HepG2 (cell line): ENCODE results near the gene FMNL2. TPM values are rescaled to one million over a fixed set of nuclear protein-coding genes. Genes with fewer than 3 reads are reported as not detected.

Experiments used
- BHLHE40 ChIP-seq: IDR thresholded peaks from 2 replicates; pipeline ENCODE4 v1.6.1; 2011; ENCODE audit warnings: low read length, improper control_type of control experiment
- CBX2 ChIP-seq, 2 experiments: fragments of 200-600 bp in 1 of 2; sonication (generic); formaldehyde crosslinking in 1 of 2; IDR thresholded peaks; 2 replicates each; pipeline versions ENCODE4 v1.7.0 to v1.8.1; 2018 to 2022; ENCODE audit warnings: low read depth in 2 of 2, low read length in 1 of 2, mild to moderate bottlenecking in 1 of 2, missing genetic modification reagents in 1 of 2
- CEBPG ChIP-seq: IDR thresholded peaks from 2 replicates; pipeline ENCODE4 v1.6.1; 2016
- CREM ChIP-seq, 2 experiments: sonication (generic) in 1 of 2; formaldehyde crosslinking in 1 of 2; IDR thresholded peaks; 2 replicates each; pipeline versions ENCODE4 v1.4.0 to v1.6.1; 2016 to 2020; ENCODE audit warnings: antibody characterized with exemption in 1 of 2, mild to moderate bottlenecking in 1 of 2, missing genetic modification reagents in 1 of 2
- EP300 ChIP-seq, 3 experiments: sonication (generic) in 1 of 3; formaldehyde crosslinking in 1 of 3; IDR thresholded peaks; 2 replicates each; pipeline versions ENCODE4 v1.5.1 to v1.6.1; 2011 to 2020; ENCODE audit warnings: low read depth in 2 of 3, low read length in 2 of 3, borderline replicate concordance in 1 of 3, improper control_type of control experiment in 1 of 3, mild to moderate bottlenecking in 1 of 3, missing genetic modification reagents in 1 of 3, moderate library complexity in 1 of 3
- FOXK2 ChIP-seq: fragments of 450-650 bp; IDR thresholded peaks from 2 replicates; pipeline ENCODE4 v1.6.1; 2016
- IRX3 ChIP-seq: sonication (generic); formaldehyde crosslinking; IDR thresholded peaks from 2 replicates; pipeline ENCODE4 v1.8.1; 2023; ENCODE audit warnings: mild to moderate bottlenecking, low read depth, missing genetic modification reagents, borderline replicate concordance
- MIER2 ChIP-seq: IDR thresholded peaks from 2 replicates; pipeline ENCODE4 v1.6.1; 2016; ENCODE audit warnings: missing biosample characterization, missing genetic modification reagents
- NCOR1 ChIP-seq: fragments of 200-600 bp; sonication (generic); IDR thresholded peaks from 2 replicates; pipeline ENCODE4 v1.7.0; 2017; ENCODE audit warnings: antibody characterized with exemption, low read length, borderline replicate concordance
- PHF20 ChIP-seq: sonication (generic); formaldehyde crosslinking; IDR thresholded peaks from 2 replicates; pipeline ENCODE4 v1.5.0; 2020; ENCODE audit warnings: mild to moderate bottlenecking, missing genetic modification reagents
- SIN3A ChIP-seq: IDR thresholded peaks from 2 replicates; pipeline ENCODE4 v1.6.1; 2011; ENCODE audit warnings: low read depth, mild to moderate bottlenecking, control low read depth, low read length, borderline replicate concordance
- SNAPC2 ChIP-seq: sonication (generic); formaldehyde crosslinking; IDR thresholded peaks from 2 replicates; pipeline ENCODE4 v1.8.1; 2022; ENCODE audit warnings: mild to moderate bottlenecking, missing genetic modification reagents
- YEATS2 ChIP-seq: sonication (generic); formaldehyde crosslinking; IDR thresholded peaks from 2 replicates; pipeline ENCODE4 v1.4.0; 2020; ENCODE audit warnings: missing genetic modification reagents, borderline replicate concordance
- ZFAT ChIP-seq: sonication (generic); formaldehyde crosslinking; conservative IDR thresholded peaks from 2 replicates; pipeline ENCODE4 v1.8.1; 2023; ENCODE audit warnings: missing genetic modification reagents, inconsistent platforms
- ZKSCAN8 ChIP-seq: IDR thresholded peaks from 2 replicates; pipeline ENCODE4 v1.6.1; 2016; ENCODE audit warnings: borderline replicate concordance, missing genetic modification reagents, missing compliant biosample characterization
- ZNF10 ChIP-seq: sonication (generic); formaldehyde crosslinking; IDR thresholded peaks from 2 replicates; pipeline ENCODE4 v1.4.0; 2020; ENCODE audit warnings: mild to moderate bottlenecking, low read depth, missing genetic modification reagents, borderline replicate concordance
- ZNF224 ChIP-seq: sonication (generic); formaldehyde crosslinking; IDR thresholded peaks from 2 replicates; pipeline ENCODE4 v1.5.0; 2020; ENCODE audit warnings: mild to moderate bottlenecking, missing genetic modification reagents
- ZNF383 ChIP-seq: sonication (generic); formaldehyde crosslinking; IDR thresholded peaks from 2 replicates; pipeline ENCODE4 v1.4.0; 2020; ENCODE audit warnings: missing genetic modification reagents, mild to moderate bottlenecking, borderline replicate concordance
- polyA plus RNA-seq, 8 experiments: library from polyadenylated mRNA; depleted of rRNA in 3 of 8; stranded (reverse) in 7 of 8; unstranded in 1 of 8; fragments of >200 nt; fragmentation: Illumina TruSeq in 4 of 8; extraction: Trizol in 4 of 8; gene quantifications; 2 replicates each; pipeline versions ENCODE4 v1.2.1 to v1.2.3, GENCODE V29; 2011 to 2016; ENCODE audit warnings: low read depth in 4 of 8, missing spikeins in 1 of 8, mixed read lengths in 1 of 8; ENCODE audit not compliant: insufficient read depth in 1 of 8
- total RNA-seq, 5 experiments: library from RNA; depleted of rRNA; stranded (reverse); fragments of >200 nt; fragmentation: Illumina TruSeq; extraction: Trizol; gene quantifications; 2 replicates each; pipeline ENCODE4 v1.2.3, GENCODE V29; 2016; ENCODE audit warnings: low read depth in 1 of 5
- TF ChIP-seq, protein P1 (sequence below): IDR thresholded peaks from 2 replicates; pipeline ENCODE4 v1.6.1; 2012; ENCODE audit warnings: low read depth, low read length, improper control_type of control experiment
- TF ChIP-seq, protein P2 (sequence below): sonication (generic); formaldehyde crosslinking; IDR thresholded peaks from 2 replicates; pipeline ENCODE4 v1.4.0; 2020; ENCODE audit warnings: missing genetic modification reagents
- TF ChIP-seq, protein P3 (sequence below): sonication (generic); formaldehyde crosslinking; IDR thresholded peaks from 2 replicates; pipeline ENCODE4 v1.5.1; 2020; ENCODE audit warnings: missing genetic modification reagents, mild to moderate bottlenecking, borderline replicate concordance
- TF ChIP-seq, protein P4 (sequence below), 2 experiments: sonication (generic) in 1 of 2; formaldehyde crosslinking in 1 of 2; IDR thresholded peaks; 2 replicates each; pipeline versions ENCODE4 v1.5.1 to v1.6.1; 2011 to 2020; ENCODE audit warnings: borderline replicate concordance in 1 of 2, low read depth in 1 of 2, low read length in 1 of 2, mild to moderate bottlenecking in 1 of 2, missing genetic modification reagents in 1 of 2, moderate library complexity in 1 of 2

The FMNL2 gene
- total and polyA plus RNA-seq, 2 of the 13 experiments (the other 11 are each of a cell fraction or from before 2014, with no cell fraction given): 66.5 to 67.7 TPM

- 0 out of 2 replicates have a peak, but pooled peaks have one; percentile 21 for TF ChIP-seq NCOR1
- TF ChIP-seq MIER2 (CRISPR knock-in tag): no peak
- TF ChIP-seq CBX2 (IDR thresholded peaks at IDR 0.05; ENCODE audit: low read depth, low read length): no peak
- TF ChIP-seq CBX2 (CRISPR knock-in tag; IDR thresholded peaks at IDR 0.05; ENCODE audit: low read depth): no peak
- TF ChIP-seq, protein P1, sequence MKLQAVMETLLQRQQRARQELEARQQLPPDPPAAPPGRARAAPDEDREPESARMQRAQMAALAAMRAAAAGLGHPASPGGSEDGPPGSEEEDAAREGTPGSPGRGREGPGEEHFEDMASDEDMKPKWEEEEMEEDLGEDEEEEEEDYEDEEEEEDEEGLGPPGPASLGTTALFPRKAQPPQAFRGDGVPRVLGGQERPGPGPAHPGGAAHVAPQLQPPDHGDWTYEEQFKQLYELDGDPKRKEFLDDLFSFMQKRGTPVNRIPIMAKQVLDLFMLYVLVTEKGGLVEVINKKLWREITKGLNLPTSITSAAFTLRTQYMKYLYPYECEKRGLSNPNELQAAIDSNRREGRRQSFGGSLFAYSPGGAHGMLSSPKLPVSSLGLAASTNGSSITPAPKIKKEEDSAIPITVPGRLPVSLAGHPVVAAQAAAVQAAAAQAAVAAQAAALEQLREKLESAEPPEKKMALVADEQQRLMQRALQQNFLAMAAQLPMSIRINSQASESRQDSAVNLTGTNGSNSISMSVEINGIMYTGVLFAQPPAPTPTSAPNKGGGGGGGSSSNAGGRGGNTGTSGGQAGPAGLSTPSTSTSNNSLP: peak; percentile 53; the same call in 1 of the 2 replicates
- TF ChIP-seq, protein P2, sequence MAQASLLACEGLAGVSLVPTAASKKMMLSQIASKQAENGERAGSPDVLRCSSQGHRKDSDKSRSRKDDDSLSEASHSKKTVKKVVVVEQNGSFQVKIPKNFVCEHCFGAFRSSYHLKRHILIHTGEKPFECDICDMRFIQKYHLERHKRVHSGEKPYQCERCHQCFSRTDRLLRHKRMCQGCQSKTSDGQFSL (CRISPR knock-in tag): no peak
- TF ChIP-seq ZNF383 (CRISPR knock-in tag): no peak
- TF ChIP-seq ZFAT (CRISPR knock-in tag): no peak
- TF ChIP-seq IRX3 (CRISPR knock-in tag): no peak
- no peak for TF ChIP-seq ZNF224 (CRISPR knock-in tag)
- TF ChIP-seq, protein P3, sequence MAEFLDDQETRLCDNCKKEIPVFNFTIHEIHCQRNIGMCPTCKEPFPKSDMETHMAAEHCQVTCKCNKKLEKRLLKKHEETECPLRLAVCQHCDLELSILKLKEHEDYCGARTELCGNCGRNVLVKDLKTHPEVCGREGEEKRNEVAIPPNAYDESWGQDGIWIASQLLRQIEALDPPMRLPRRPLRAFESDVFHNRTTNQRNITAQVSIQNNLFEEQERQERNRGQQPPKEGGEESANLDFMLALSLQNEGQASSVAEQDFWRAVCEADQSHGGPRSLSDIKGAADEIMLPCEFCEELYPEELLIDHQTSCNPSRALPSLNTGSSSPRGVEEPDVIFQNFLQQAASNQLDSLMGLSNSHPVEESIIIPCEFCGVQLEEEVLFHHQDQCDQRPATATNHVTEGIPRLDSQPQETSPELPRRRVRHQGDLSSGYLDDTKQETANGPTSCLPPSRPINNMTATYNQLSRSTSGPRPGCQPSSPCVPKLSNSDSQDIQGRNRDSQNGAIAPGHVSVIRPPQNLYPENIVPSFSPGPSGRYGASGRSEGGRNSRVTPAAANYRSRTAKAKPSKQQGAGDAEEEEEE: no peak
- peak; percentile 23; the same call in 1 of the 2 replicates for TF ChIP-seq PHF20 (CRISPR knock-in tag)
- no peak; the same call in 1 of the 2 replicates for TF ChIP-seq FOXK2
- TF ChIP-seq SIN3A: no peak
- peak; percentile 74 for TF ChIP-seq CREM (IDR thresholded peaks at IDR 0.05)
- no peak for TF ChIP-seq CREM (CRISPR knock-in tag; IDR thresholded peaks at IDR 0.05)
- TF ChIP-seq, protein P4, sequence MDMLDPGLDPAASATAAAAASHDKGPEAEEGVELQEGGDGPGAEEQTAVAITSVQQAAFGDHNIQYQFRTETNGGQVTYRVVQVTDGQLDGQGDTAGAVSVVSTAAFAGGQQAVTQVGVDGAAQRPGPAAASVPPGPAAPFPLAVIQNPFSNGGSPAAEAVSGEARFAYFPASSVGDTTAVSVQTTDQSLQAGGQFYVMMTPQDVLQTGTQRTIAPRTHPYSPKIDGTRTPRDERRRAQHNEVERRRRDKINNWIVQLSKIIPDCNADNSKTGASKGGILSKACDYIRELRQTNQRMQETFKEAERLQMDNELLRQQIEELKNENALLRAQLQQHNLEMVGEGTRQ (IDR thresholded peaks at IDR 0.05; ENCODE audit: low read depth, low read length): 0 out of 2 replicates have a peak, but pooled peaks have one; percentile 21
- TF ChIP-seq, protein P4 (CRISPR knock-in tag; IDR thresholded peaks at IDR 0.05; ENCODE audit: borderline replicate concordance): no peak
- no peak for TF ChIP-seq BHLHE40
- 0 out of 2 replicates have a peak, but pooled peaks have one; percentile 4 for TF ChIP-seq YEATS2 (CRISPR knock-in tag)
- TF ChIP-seq CEBPG (CRISPR knock-in tag): peak; percentile 71
- no peak for TF ChIP-seq ZKSCAN8 (CRISPR knock-in tag)
- TF ChIP-seq ZNF10 (CRISPR knock-in tag): no peak
- TF ChIP-seq EP300 (IDR thresholded peaks at IDR 0.05; ENCODE audit: low read depth in 2 of 2, low read length in 2 of 2): 0 out of 4 replicates have a peak, but pooled peaks of 1 of the 2 experiments have one; percentile 5
- no peak for TF ChIP-seq EP300 (CRISPR knock-in tag; IDR thresholded peaks at IDR 0.05; ENCODE audit: borderline replicate concordance)
- no peak for TF ChIP-seq SNAPC2
These were observed 74.6 kb downstream of the FMNL2 start (continued) for GRCh38 chr2:152409386-152410164.
